Measurements from ENCODE around the gene TAS2R42.

The TAS2R42 gene

GRCh38 chr12:11186837-11187236, at the start of gene TAS2R42:
TAS2R42 (minus strand) TSS chr12:11186937; CDS start chr12:11186937, 0 bp downstream.
- Histone ChIP-seq H3K36me3 (no peaks in the 10 kb centered on the region), H3K27ac (no peak within 1 kb of the TSS), H3K4me3 (no peak within 1 kb of the TSS), H3K27me3 (no peaks in the 10 kb centered on the region), H3K9ac (no peak within 1 kb of the TSS), H3K4me1 (no peaks in the 10 kb centered on the region), H3K9me3 (replicated peaks in 1 of 11) (no peaks in the 10 kb centered on the region), H4K20me1 (no peaks in the 10 kb centered on the region), H3K4me2 (no peak within 1 kb of the TSS)
- no peak for TF ChIP-seq Cebpa-rat (IDR thresholded peaks at IDR 0.05)

GRCh38 chr12:11233532-11233931, 46.8 kb upstream of the TAS2R42 start:
- H3K27ac ChIP-seq, result no peak overlapping the region
- TF ChIP-seq Cebpa-rat (IDR thresholded peaks at IDR 0.05), result no peak
- H3K4me2 ChIP-seq, result no peak overlapping the region
- no peaks in the 10 kb centered on the region for H3K36me3 ChIP-seq
- no peaks in the 10 kb centered on the region for H3K4me1 ChIP-seq
- no peaks in the 10 kb centered on the region for H3K9me3 ChIP-seq (replicated peaks in 1 of 11)
- H3K9ac ChIP-seq, result no peak overlapping the region
- H3K4me3 ChIP-seq, result no peak overlapping the region
- H3K27me3 ChIP-seq, result no peaks in the 10 kb centered on the region
- no peaks in the 10 kb centered on the region for H4K20me1 ChIP-seq

DNA sequence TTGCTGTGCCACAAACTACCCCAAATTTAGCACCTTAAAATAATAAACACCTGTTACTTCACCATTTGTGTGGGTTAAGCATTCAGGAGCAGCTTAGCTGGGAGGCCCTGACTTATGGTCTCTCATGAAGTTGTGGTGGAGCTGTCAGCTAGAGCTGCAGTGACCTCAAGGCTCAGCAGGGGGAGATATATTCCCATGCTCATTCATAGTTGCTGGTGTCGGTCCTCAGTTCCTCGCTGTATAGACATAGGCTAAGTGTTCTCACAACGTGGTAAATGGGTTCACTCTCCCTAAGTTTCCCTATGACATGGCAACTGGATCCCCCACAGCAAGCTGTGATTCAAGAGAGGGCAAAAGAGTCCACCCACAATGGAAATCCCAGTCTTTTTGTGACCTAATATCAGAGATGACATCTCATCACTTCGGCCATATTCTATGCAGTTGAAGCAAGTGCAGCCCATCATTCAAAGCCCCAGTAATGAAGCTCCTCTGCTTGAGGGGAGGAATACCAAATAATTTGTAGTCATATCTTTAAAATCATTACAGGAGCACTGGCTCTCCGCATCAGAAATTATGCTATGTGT, 41.7 kb upstream of the TAS2R42 start:
- H3K4me2 ChIP-seq, result no peak overlapping the region
- no peaks in the 10 kb centered on the region for H3K27me3 ChIP-seq
- H4K20me1 ChIP-seq, result no peaks in the 10 kb centered on the region
- no peaks in the 10 kb centered on the region for H3K36me3 ChIP-seq
- no peak overlapping the region for H3K4me3 ChIP-seq
- no peaks in the 10 kb centered on the region for H3K9me3 ChIP-seq (replicated peaks in 1 of 11)
- H3K4me1 ChIP-seq, result no peaks in the 10 kb centered on the region
- no peak for TF ChIP-seq Cebpa-rat (IDR thresholded peaks at IDR 0.05)
- no peak overlapping the region for H3K9ac ChIP-seq
- no peak overlapping the region for H3K27ac ChIP-seq

DNA sequence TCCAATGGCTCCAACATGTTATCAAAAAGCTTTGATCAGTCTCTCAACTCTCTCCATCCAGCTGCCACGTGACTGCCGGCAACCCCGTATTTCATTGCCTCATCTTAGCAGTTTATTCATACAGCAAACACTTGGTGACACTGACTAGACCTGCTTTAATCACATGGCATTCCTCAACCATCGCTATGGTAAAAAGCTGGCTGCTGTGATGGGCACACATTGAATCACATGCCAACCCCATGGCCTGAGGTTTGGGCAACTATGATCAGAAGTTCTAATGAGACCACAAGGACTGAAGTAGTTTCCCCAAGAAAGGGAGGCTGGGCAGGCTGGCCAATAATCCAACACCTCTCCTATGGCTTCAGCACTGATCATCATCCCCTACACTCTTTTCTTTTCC, 40.6 kb upstream of the TAS2R42 start:
- H3K9ac ChIP-seq, result no peak overlapping the region
- TF ChIP-seq Cebpa-rat (IDR thresholded peaks at IDR 0.05), result no peak
- H3K4me3 ChIP-seq, result no peak overlapping the region
- H3K9me3 ChIP-seq (replicated peaks in 1 of 11), result 0 out of 22 replicates have a peak, but pooled peaks cover 0 to 2% (median 0%) of the 10 kb centered on the region in 11 experiments
- H3K4me1 ChIP-seq, result no peaks in the 10 kb centered on the region
- H3K27me3 ChIP-seq, result no peaks in the 10 kb centered on the region
- no peaks in the 10 kb centered on the region for H3K36me3 ChIP-seq
- no peaks in the 10 kb centered on the region for H4K20me1 ChIP-seq
- H3K27ac ChIP-seq, result no peak overlapping the region
- no peak overlapping the region for H3K4me2 ChIP-seq

DNA sequence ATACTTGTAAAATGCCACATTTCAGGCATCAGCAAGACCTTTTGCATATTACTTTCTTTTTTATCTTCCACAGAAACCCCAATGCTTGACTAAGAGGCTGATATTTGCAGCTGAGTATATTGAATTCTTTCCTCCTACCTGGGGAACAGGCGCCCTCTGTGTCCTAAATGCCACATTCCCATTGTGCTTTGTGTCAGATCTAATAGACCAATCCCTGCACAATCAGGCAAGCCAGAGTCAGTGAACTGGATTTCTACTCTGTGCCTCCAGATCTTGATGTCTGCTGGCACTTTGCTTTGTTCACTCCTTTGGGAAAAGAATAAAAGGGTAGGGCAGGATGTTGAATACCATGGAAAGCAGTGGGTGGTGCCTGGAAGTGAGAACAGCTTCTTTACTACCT, 22.4 kb upstream of the TAS2R42 start:
- Histone ChIP-seq H3K4me3 (no peak overlapping the region), H3K27ac (no peak overlapping the region), H3K9ac (no peak overlapping the region), H4K20me1 (no peaks in the 10 kb centered on the region), H3K27me3 (no peaks in the 10 kb centered on the region), H3K4me2 (no peak overlapping the region), H3K36me3 (no peaks in the 10 kb centered on the region), H3K4me1 (no peaks in the 10 kb centered on the region), H3K9me3 (replicated peaks in 1 of 11) (peaks cover 5 to 18% (median 7%) of the 10 kb centered on the region in 11 experiments; a peak in 18 of 22 replicates)
- no peak for TF ChIP-seq Cebpa-rat (IDR thresholded peaks at IDR 0.05)

GRCh38 chr12:11204173-11204572, 17.4 kb upstream of the TAS2R42 start:
- Histone ChIP-seq H3K9ac (no peak overlapping the region), H3K4me1 (peaks cover 0 to 11% (median 3%) of the 10 kb centered on the region in 10 experiments; a peak in 5 of 20 replicates), H3K4me3 (no peak overlapping the region), H4K20me1 (no peaks in the 10 kb centered on the region), H3K27ac (no peak overlapping the region), H3K36me3 (no peaks in the 10 kb centered on the region), H3K4me2 (no peak overlapping the region), H3K9me3 (replicated peaks in 1 of 11) (peaks cover 9 to 21% (median 12%) of the 10 kb centered on the region in 11 experiments; a peak in 18 of 22 replicates), H3K27me3 (no peaks in the 10 kb centered on the region)
- no peak for TF ChIP-seq Cebpa-rat (IDR thresholded peaks at IDR 0.05)

DNA sequence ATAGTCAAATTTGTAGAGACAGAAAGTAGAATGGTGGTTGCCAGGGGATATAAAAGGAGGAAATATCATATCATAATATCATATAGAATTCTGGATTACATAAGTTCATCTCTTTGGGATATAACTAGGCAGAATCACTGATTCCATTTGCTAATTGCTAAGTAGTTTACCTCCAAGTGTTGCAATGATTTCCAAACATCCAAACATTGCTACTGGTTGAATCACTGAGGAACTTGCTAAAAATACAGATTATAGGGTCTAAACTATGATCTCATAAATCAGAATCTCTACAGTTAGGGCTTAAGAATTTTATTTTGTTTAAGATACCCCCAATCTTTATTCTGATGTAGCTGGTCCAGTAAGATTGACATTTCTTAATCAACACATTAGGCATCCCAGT, 16.1 kb upstream of the TAS2R42 start:
- H3K27ac ChIP-seq, result no peak overlapping the region
- peaks cover 0 to 11% (median 3%) of the 10 kb centered on the region in 10 experiments; a peak in 5 of 20 replicates for H3K4me1 ChIP-seq
- H3K36me3 ChIP-seq, result no peaks in the 10 kb centered on the region
- H4K20me1 ChIP-seq, result no peaks in the 10 kb centered on the region
- no peak overlapping the region for H3K9ac ChIP-seq
- no peak overlapping the region for H3K4me3 ChIP-seq
- no peaks in the 10 kb centered on the region for H3K27me3 ChIP-seq
- no peak for TF ChIP-seq Cebpa-rat (IDR thresholded peaks at IDR 0.05)
- no peak overlapping the region for H3K4me2 ChIP-seq
- peaks cover 9 to 21% (median 12%) of the 10 kb centered on the region in 11 experiments; a peak in 18 of 22 replicates for H3K9me3 ChIP-seq (replicated peaks in 1 of 11)

- Histone ChIP-seq H3K4me2 (no peak overlapping the region), H3K27ac (no peak overlapping the region), H3K36me3 (no peaks in the 10 kb centered on the region), H4K20me1 (no peaks in the 10 kb centered on the region; a peak in 2 of 22 replicates), H3K4me3 (no peak overlapping the region), H3K4me1 (no peaks in the 10 kb centered on the region), H3K9ac (no peak overlapping the region), H3K27me3 (no peaks in the 10 kb centered on the region), H3K9me3 (replicated peaks in 1 of 11) (no peaks in the 10 kb centered on the region)
- no peak for TF ChIP-seq Cebpa-rat (IDR thresholded peaks at IDR 0.05)
Observed at GRCh38 chr12:11183011-11183410, 3.7 kb downstream of the TAS2R42 start.

GRCh38 chr12:11182529-11182928, 4.2 kb downstream of the TAS2R42 start:
- Histone ChIP-seq H3K4me1 (no peaks in the 10 kb centered on the region), H3K4me2 (no peak overlapping the region), H3K9ac (no peak overlapping the region), H3K27me3 (no peaks in the 10 kb centered on the region), H3K36me3 (no peaks in the 10 kb centered on the region), H3K9me3 (replicated peaks in 1 of 11) (no peaks in the 10 kb centered on the region), H3K4me3 (no peak overlapping the region), H3K27ac (no peak overlapping the region), H4K20me1 (no peaks in the 10 kb centered on the region; a peak in 2 of 22 replicates)
- no peak for TF ChIP-seq Cebpa-rat (IDR thresholded peaks at IDR 0.05)

DNA sequence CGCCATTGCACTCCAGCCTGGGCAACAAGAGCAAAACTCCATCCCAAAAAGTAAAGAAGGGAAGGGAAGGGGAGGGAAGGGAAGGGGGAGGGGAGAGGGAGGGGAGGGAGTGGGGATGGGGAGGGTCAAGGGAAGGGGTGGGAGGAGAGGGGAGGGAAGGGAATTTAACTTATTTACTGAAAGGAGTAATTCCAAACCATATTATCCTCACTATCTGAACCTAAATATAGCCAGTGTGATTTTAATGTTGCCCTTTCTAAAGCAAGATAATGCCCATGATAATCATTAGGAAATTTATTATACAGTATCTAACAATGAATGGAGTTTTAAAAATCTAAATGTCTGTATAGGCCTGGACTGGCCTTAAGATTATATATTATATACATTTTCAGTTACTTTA, 8.5 kb downstream of the TAS2R42 start:
- Histone ChIP-seq H3K4me3 (no peak overlapping the region), H3K36me3 (peaks cover 0 to 25% (median 16%) of the 10 kb centered on the region in 11 experiments; a peak in 12 of 22 replicates), H3K9me3 (replicated peaks in 1 of 11) (no peaks in the 10 kb centered on the region), H3K4me2 (no peak overlapping the region), H4K20me1 (peaks cover 0 to 27% (median 3%) of the 10 kb centered on the region in 11 experiments; a peak in 7 of 22 replicates), H3K27me3 (no peaks in the 10 kb centered on the region), H3K9ac (no peak overlapping the region), H3K27ac (no peak overlapping the region), H3K4me1 (peaks cover 0 to 3% (median 2%) of the 10 kb centered on the region in 10 experiments; a peak in 11 of 20 replicates)
- no peak for TF ChIP-seq Cebpa-rat (IDR thresholded peaks at IDR 0.05)

Measured in BLaER1 treated with 17β-estradiol and CSF1 and Interleukin-3, amounts not matched to agents 10 nM and 100 nM (cell line).